Daoy (cell line): ENCODE data around the gene NEXN. TPM values are rescaled to one million over a fixed set of nuclear protein-coding genes. Genes with fewer than 3 reads are reported as not detected.

Source experiments
- DNase-seq: peaks from one replicate; pipeline ENCODE4 v3.0.0-alpha.2; 2015; ENCODE audit warnings: low read depth
- total RNA-seq: library from RNA; depleted of rRNA; stranded (reverse); fragments of >200 nt; shearing (Covaris generic); gene quantifications from 2 replicates; pipeline ENCODE4 v1.2.3, GENCODE V29; 2014; rRNA removed

The NEXN gene
- total RNA-seq = 11.6 and 13.6 TPM in 2 replicates

GRCh38 chr1:77888081-77888780, at the start of gene NEXN:
TSS of gene NEXN (plus strand) at chr1:77888624. CDS start at chr1:77916107, 27,483 bp downstream.
- DNase-seq = peak; percentile 85

- no peak for DNase-seq
Measured at GRCh38 chr1:77841574-77841973, 46.9 kb upstream of the NEXN start.

- no peak for DNase-seq
Measured at GRCh38 chr1:77845951-77846350, 42.5 kb upstream of the NEXN start.

GRCh38 chr1:77846966-77847365, 41.5 kb upstream of the NEXN start:
- no peak for DNase-seq

- no peak for DNase-seq
Measured at GRCh38 chr1:77847621-77848080, 40.8 kb upstream of the NEXN start.

GRCh38 chr1:77850082-77850481, 38.3 kb upstream of the NEXN start:
- no peak for DNase-seq

- DNase-seq = no peak
Measured at GRCh38 chr1:77857552-77857951, 30.9 kb upstream of the NEXN start.

GRCh38 chr1:77858725-77859124, 29.7 kb upstream of the NEXN start:
- no peak for DNase-seq

GRCh38 chr1:77859248-77859647, 29.2 kb upstream of the NEXN start:
- no peak for DNase-seq

GRCh38 chr1:77866296-77866695, 22.1 kb upstream of the NEXN start:
- peak; percentile 45 for DNase-seq

GRCh38 chr1:77872645-77873044, 15.8 kb upstream of the NEXN start:
- no peak for DNase-seq

GRCh38 chr1:77873461-77873860, 15.0 kb upstream of the NEXN start:
- no peak for DNase-seq

GRCh38 chr1:77874804-77875445, 13.5 kb upstream of the NEXN start:
- DNase-seq = peak; percentile 57

GRCh38 chr1:77876884-77877283, 11.5 kb upstream of the NEXN start:
- no peak for DNase-seq

- DNase-seq = no peak
Measured at GRCh38 chr1:77881061-77881460, 7.4 kb upstream of the NEXN start.

- DNase-seq = no peak
Measured at GRCh38 chr1:77882411-77882810, 6.0 kb upstream of the NEXN start.

GRCh38 chr1:77888781-77889642, 588 bp downstream of the NEXN start:
- DNase-seq = peak; percentile 71

GRCh38 chr1:77889671-77890070, 1.2 kb downstream of the NEXN start:
- DNase-seq = peak; percentile 76

GRCh38 chr1:77891200-77891599, 2.8 kb downstream of the NEXN start:
- DNase-seq = no peak

- no peak for DNase-seq
Measured at GRCh38 chr1:77899647-77900320, 11.4 kb downstream of the NEXN start.

- DNase-seq = peak; percentile 62
Measured at GRCh38 chr1:77900687-77901293, 12.4 kb downstream of the NEXN start.
